Measurements from ENCODE around the gene KRTAP12-1.

DNA sequence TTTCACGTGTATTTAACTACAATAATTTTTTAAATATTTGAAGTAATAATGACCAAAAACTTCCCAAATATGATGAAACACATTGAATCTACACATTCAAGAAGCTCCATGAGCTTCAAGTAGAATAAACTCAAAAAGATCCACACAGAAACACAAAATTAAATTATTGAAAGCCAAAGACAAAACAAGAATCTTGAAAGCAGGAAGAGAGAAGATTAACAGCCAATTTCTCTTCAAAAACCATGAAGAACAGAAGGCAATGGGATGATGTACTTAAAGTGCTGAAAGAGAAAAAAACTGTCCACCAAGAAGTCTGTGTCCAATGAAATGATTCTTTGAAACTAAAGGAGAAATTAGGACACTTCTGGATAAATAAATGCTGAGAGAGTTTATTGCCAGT lies 49.9 kb downstream of the KRTAP12-1 start:
- TF ChIP-seq, protein P1, sequence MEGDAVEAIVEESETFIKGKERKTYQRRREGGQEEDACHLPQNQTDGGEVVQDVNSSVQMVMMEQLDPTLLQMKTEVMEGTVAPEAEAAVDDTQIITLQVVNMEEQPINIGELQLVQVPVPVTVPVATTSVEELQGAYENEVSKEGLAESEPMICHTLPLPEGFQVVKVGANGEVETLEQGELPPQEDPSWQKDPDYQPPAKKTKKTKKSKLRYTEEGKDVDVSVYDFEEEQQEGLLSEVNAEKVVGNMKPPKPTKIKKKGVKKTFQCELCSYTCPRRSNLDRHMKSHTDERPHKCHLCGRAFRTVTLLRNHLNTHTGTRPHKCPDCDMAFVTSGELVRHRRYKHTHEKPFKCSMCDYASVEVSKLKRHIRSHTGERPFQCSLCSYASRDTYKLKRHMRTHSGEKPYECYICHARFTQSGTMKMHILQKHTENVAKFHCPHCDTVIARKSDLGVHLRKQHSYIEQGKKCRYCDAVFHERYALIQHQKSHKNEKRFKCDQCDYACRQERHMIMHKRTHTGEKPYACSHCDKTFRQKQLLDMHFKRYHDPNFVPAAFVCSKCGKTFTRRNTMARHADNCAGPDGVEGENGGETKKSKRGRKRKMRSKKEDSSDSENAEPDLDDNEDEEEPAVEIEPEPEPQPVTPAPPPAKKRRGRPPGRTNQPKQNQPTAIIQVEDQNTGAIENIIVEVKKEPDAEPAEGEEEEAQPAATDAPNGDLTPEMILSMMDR (IDR thresholded peaks at IDR 0.05; ENCODE audit: low read depth, low read length), result no peak
- TF ChIP-seq POLR2A (IDR thresholded peaks at IDR 0.05; ENCODE audit: extremely low read depth, insufficient read length), result no peak
